Caki2 (cell line): Measurements from ENCODE around the gene KRT15. TPM values are rescaled to one million over a fixed set of nuclear protein-coding genes. Genes with fewer than 3 reads are reported as not detected.
A peak's percentile ranks its signal among the peaks of the same experiment; 100 is the strongest.

ENCODE experiments used
- DNase-seq: peaks from one replicate; pipeline ENCODE4 v3.0.0-alpha.2; 2015; ENCODE audit warnings: low read depth
- in situ Hi-C: cut with HindIII; loops from 2 replicates; pipeline ENCODE4 v1.10.0; 2016; ENCODE audit warnings: low sequenced_read_pairs, low pct_unique_long_range_greater_than_20kb, mixed read lengths
- total RNA-seq: library from RNA; depleted of rRNA; stranded (reverse); fragments of >200 nt; shearing (Covaris generic); gene quantifications from 2 replicates; pipeline ENCODE4 v1.2.3, GENCODE V29; 2014; ENCODE audit warnings: low replicate concordance

KRT15 gene
- total RNA-seq, 1 experiment from 2014 or later = 14.2 TPM

DNA sequence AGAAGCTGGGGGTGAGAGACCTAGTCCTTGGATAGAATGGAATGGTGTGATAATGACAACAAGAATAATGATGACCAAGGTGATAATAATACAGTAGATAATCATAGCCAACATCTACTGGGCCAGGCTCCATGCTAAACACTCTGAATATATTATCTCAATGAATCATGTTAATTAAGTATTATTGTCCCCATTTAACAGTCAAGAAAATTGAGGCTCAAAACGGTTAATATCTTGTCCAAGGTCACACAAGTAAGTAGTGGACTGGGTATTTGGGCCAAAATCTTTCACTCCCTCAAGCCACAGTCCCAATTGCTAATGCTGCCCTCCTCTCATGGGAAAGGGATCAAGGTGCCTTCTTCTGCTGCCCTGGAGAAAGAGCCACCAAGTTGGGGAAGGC, 13.3 kb upstream of the KRT15 start:
- DNase-seq = no peak
- in situ Hi-C loops = no loop called here

DNA sequence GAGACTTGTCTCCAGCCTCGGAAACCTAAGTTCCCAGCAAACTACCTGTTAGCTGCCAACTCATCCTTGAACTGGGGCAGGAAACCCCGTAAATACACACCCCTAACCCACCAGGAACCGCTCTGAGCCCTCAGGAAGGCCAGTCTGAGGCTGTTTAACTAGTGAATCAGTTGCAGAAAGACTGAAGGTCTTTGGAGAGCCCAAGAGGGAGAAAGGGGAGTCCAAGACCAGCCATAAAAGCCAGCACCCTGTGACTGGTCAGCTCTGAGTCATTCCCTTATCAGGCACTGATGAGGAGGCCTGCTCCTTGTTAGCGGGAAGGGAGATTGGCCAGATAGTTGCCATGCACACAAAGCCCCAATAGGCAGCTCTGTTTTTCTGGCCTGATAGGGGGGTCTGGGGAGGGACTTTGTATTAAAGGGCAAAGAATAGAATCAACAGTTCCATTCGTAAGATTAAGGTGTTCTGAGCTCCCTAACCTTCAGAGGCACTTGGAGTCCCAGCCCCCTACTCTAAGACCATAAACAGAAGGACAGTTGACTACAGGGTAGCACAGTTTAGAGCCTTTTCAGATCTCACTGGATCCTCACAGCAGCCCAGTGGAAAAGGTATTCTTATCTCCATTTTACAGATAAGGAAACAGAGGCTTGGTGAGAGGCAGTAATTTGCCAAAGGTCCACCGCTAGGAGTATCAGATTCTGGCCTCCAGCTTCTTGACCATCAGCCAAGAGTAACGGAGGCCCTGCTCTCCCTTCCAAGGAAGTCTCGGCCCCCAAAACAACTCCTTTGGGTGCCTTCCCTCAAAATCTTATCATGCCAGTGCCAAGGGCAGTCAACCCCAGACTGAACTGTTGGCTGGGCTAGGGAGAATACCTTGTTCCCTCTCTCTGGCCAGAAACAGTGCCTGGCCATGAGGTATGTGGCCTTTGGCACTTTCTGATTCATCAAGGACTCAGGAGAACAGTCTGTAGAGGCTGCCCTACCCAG, 11.7 kb upstream of the KRT15 start:
- peak; percentile 92 for DNase-seq
- in situ Hi-C loops = no loop called here

GRCh38 chr17:41529491-41529915, 10.8 kb upstream of the KRT15 start:
- DNase-seq = no peak
- in situ Hi-C loops = no loop called here

GRCh38 chr17:41528959-41529353, 10.3 kb upstream of the KRT15 start:
- in situ Hi-C loops = no loop called here
- DNase-seq = no peak

DNA sequence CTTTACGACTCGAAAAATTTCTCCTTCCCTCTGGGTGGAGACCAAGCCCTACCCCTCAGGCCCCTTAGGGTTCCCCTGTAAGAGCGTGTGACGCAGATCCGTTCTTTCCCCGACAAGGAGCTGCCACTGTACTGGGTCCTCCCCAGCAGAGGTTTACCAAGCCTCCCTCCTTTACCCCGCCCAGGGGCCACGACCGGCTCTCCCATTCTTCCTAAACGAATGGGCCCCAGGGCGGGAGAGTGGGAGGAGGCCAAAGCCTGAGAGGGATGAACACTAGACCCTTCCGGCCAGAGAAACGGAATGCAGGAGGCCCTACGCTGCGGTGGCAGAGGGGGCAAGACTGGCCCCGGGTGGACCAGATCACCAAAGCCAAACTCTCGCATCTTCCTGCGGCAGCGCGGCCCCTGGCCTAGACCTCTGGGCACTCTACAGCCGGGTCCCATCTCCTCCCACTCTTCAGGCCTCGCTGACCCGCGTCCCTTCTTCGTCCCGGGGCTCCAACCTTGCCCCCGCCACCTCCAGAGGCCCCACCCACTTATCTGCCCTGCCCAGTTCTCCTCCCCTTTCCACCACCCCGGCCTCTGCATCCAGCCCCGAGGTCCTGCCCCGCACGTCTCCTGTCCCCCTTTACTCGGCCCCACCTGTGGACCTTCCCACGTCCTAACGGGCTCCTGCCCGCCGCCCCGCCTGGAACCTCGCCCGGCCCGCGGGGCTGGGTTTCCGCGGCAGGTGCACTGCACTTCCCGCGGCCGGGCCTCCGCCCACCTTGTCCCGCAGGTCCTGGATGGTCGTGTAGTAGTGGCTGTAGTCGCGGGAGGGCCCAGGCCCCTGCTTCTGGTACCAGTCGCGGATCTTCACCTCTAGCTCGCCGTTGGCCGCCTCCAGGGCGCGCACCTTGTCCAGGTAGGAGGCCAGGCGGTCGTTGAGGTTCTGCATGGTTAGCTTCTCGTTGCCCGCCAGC, 8.7 kb upstream of the KRT15 start:
- in situ Hi-C loops = no loop called here
- peak; percentile 45 for DNase-seq

DNA sequence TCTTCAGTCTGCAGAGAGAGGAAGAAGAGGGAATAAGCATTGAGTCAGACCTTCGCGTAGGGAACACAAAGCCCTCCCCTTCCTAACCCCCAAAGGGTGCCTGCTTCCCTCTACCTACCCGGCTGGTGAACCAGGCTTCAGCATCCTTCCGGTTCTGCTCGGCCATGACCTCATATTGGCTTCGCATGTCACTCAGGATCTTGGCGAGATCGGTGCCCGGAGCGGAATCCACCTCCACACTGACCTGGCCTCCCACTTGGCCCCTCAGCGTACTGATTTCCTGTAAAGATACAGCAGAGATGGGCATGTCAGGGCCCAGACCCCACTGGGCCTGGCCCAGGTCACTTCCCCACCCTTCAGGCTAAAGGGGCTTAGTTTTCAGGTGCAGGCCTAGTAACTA, 5.6 kb upstream of the KRT15 start:
- in situ Hi-C loops = no loop called here
- no peak for DNase-seq

DNA sequence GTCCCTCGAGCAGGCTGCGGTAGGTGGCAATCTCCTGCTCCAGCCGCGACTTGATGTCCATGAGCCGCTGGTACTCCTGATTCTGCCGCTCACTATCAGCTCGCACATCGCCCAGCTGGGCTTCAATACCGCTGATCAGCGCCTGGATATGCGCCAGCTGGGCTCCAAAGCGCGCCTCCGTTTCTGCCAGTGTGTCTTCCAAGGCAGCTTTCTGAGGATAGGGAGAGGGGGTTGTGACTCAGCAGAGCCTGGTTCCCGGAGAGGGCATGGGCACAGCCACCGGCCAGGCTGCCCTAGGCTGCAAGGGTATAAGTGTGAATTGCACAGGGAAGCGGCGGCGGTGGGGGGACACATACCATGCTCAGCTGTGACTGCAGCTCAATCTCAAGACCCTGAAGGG, 5.1 kb upstream of the KRT15 start:
- in situ Hi-C loops = no loop called here
- peak; percentile 52 for DNase-seq

- in situ Hi-C loops = no loop called here
These were observed 4.5 kb upstream of the KRT15 start for GRCh38 chr17:41523225-41523593.

DNA sequence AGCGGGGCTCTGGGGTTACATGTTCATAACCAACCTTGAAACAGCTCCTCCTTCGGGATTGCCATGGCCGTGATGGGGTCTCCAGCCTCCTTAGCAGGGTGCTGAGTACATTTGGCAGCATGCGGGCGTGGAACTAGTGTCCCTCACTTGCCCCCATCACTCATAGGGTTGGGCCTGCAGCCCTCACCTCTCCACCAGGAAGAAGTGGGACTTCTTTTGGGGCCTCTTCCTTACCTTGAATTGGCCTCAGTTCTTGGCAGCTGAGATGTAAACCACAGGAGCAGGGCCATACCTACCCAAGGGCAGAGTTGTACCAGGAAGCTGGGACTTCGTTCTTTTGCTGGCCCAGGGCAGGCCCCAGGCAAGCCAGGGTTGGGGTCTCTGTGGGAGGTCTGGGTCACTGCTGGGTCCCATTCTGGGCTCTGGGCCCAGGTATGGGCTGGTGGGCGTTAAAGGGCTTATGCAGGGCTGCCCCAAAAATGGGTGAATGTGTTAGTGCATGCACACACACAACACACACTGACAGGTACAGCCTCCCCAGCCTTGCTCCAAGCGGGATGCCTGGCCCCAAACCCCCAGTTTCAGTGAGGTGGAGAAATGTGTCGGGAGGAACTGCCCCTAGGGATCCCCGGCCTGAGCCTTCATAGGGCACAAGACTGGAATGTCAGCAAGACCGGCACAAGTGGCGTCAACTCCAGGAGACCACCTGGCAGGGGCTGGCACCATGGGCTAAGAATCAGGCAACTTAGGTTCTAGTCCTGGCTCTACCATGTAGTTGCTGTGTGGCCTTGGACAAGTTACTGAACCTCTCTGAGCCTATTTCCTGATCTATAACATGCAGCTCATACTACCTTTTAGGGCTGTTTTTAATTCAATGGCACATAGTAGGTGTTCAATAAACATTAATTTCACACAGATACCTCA, 3.9 kb upstream of the KRT15 start:
- in situ Hi-C loops = no loop called here
- DNase-seq = peak; percentile 57

More at GRCh38 chr17:41523225-41523593, 4.5 kb upstream of the KRT15 start:
- no peak for DNase-seq

DNA sequence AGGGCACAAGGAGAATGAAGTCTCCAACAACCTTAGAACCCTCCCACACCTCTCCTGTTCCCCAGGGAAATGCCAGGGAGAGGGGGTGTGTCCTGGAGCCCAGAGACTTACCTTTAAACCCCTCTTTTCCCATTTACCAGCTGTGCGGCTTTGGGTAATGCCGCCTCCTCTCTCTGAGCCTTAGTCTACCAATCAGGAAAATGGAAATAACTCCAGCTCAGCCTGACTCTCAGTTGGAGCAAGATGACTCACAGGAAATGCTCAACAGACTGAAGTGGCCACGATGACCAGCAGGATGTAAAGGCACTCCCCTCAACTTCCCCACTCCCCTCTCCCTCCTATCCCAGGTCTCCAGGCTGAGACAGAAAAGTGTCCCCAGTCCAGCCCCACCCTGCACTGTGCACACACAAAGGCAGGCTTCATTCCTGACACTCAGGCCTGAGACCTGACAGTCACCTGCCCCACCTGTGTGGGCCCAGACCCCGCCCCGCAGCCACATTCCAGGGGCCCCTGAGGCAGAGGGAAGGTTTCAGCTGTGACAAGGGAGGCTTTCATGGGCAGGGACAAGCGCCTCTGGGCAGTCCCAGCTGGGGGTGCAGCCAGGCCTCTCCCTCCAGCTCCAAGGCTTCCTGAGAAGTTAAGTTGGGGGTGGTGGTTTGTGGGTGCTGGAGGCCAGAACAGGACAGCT, 3.0 kb upstream of the KRT15 start:
- DNase-seq = peak; percentile 88
- in situ Hi-C loops = no loop called here

DNA sequence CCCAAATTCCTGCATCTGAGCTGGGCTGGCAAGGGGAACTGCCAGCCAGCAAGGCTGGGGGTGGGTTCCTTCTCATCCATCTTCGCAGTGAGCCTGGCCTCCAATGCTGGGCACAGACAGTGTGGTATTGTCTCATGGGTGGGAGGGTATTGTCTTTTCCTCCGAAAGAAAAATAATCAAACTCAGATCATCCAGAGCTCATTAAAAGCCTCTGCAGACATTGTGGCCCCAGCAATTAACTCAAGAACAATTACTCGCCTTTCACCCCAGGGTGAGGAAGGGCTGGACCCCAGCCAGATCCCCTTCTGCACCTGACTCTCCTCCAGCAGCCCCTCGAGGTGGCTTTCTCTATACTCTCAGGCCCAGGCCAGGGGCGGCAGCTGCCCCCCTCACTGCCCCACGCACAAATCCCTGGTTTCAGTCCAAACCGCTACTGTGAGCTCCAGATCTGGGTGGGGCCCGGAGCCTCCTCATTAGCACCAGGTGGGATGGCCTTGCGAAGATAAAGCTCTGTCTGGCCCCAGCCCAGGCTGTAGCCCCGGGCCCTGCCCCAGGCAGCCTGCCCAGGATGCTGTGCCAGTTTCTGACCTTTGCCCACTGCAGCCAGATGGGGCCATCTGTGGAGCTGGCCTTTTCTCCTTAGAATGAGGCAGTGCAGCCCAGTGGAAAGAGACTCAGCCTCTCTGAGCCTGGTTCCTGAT, 2.3 kb upstream of the KRT15 start:
- in situ Hi-C loops = no loop called here
- DNase-seq = peak; percentile 85

- peak; percentile 53 for DNase-seq
- in situ Hi-C loops = no loop called here
These were observed 973 bp upstream of the KRT15 start for GRCh38 chr17:41519501-41520224.

DNA sequence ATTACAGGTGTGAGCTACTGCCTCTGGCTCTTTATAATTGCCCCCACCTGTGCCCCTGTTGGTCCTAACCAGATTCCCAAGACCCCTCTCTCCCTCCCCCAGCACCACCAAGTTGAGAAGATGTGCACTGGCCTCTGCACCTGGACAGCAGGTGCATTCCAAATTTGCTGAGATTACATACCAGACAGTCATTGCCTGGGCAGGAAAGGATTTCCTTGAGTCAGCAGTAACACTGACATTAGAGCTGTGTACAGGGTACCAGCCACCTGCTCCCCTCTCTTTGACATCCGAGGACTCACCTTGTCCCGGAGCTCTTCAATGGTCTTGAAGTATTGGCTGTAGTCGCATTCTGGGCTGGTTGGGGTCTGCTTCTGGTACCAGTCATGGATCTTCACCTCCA, 659 bp downstream of the KRT15 start:
- in situ Hi-C loops = no loop called here
- no peak for DNase-seq

- in situ Hi-C loops = no loop called here
These were observed 1.8 kb downstream of the KRT15 start for GRCh38 chr17:41516830-41517283.

DNA sequence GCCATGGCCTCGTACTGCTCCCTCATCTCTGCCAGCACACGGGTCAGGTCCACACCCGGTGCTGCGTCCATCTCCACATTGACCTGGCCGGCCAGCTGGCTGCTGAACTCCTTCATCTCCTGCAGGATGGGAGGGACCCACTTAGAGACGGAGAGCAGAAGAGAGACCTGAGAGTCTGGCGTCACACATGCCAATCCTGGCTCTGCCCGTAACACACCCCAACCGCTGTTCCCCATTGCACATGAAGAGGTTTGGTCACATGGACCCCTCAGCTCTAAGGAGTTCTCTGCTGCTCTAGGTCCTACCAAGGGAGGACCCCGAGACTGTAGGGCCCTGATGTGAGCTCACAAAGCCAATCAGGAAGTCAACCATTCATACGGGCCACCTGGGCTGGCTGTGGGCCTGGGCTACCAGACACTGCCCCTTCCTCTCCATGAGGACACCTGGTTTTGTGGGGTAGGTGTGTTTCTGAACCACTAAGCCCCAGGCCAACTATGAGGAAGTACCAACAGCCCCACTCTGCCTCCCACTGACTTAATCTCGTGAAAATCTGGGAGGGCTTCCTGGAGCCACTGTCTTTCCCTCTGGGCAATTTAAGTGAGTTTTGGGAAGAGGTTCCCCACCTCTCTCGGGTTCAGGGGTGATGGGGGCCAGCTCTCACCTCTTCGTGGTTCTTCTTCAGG, 2.4 kb downstream of the KRT15 start:
- no peak for DNase-seq

More at GRCh38 chr17:41516830-41517283, 1.8 kb downstream of the KRT15 start:
- DNase-seq = no peak

DNA sequence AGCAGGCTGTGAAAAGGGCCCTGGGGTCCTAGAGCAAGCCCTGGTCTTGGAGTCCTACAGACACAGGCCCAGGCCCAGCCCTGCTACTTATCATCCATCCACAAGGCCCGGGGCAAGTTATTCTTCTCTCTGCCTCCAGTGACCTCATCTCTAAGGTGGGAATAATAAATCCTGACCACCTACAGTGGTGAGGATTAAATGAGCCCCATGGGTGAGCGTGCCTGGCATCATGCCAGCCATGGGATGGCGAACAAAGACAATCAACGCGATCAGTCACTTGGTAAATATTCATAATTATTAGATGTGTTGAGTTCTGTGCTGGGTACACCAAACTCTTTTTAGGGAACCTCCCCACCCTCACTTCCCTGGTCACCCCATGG, 5.5 kb downstream of the KRT15 start:
- no peak for DNase-seq
- in situ Hi-C loops = no loop called here

More for the DNA sequence above, 2.4 kb downstream of the KRT15 start:
- in situ Hi-C loops = no loop called here
